HCT116 (cell line): ENCODE results near the gene EDEM1. TPM values are rescaled to one million over a fixed set of nuclear protein-coding genes. Genes with fewer than 3 reads are reported as not detected.

Experiments
- ATAC-seq: fragments of 200-7000 bp; cut with Tn5 transposase; 2 replicates; pipeline ENCODE4 v1.9.1; 2020; ENCODE audit warnings: mild to moderate bottlenecking, moderate library complexity
- BruUV-seq: library from RNA; stranded (reverse); fragments of 400-500 nt; replicated peaks from 2 replicates; lab custom pipeline; 2021; lab: Mats Ljungman, UMichigan
- CTCF ChIA-PET: fragments of 300-600 bp; sonication (Branson Sonifier 250); formaldehyde crosslinking; loops from one replicate; lab custom pipeline; 2021; ENCODE audit warnings: antibody characterized with exemption; lab: Charles Lee
- POLR2A ChIA-PET: fragments of 300-600, 350-600 bp; sonication (Branson Sonifier 250); formaldehyde crosslinking; loops from one replicate; lab custom pipeline; 2021; ENCODE audit warnings: antibody characterized with exemption; lab: Charles Lee
- RAD21 ChIA-PET, 2 experiments: fragments of 300-600 bp; sonication (Branson Sonifier 250); formaldehyde crosslinking; loops; one replicate each; lab custom pipeline; 2023; ENCODE audit warnings: low total read pairs in 2 of 2; ENCODE audit not compliant: uncharacterized antibody in 2 of 2, unreplicated experiment in 2 of 2, low non-redundant PET in 1 of 2; lab: Charles Lee
- DNase-seq: peaks from one replicate; pipeline ENCODE4 v3.0.0-alpha.2; 2010; ENCODE audit warnings: low read depth, low spot score
- H2AFZ ChIP-seq: fragments of 200-600 bp; shearing (Covaris generic), sonication (generic); 2 replicates; pipeline ENCODE4 v1.6.1; 2017; ENCODE audit warnings: low read depth, mixed run types, mixed read lengths, antibody characterized with exemption, low read length; ENCODE audit not compliant: poor library complexity, severe bottlenecking
- H3K27ac ChIP-seq: 2 replicates; pipeline ENCODE4 v1.5.1; 2012; ENCODE audit warnings: low read depth, low read length
- H3K27me3 ChIP-seq: fragments of 200-600 bp; sonication (generic); 2 replicates; pipeline ENCODE4 v1.6.1; 2016; ENCODE audit warnings: mixed run types, low read length, mixed read lengths; ENCODE audit not compliant: insufficient read depth
- H3K36me3 ChIP-seq, 2 experiments: fragments of 200-500 bp in 1 of 2; fragments of 200-600 bp in 1 of 2; sonication (Bioruptor generic) in 1 of 2; sonication (generic) in 1 of 2; 2 replicates each; pipeline versions ENCODE4 v1.5.1 to v1.6.1; 2014 to 2016; ENCODE audit warnings: low read length in 2 of 2, inconsistent platforms in 1 of 2, mixed read lengths in 1 of 2, mixed run types in 1 of 2; ENCODE audit not compliant: insufficient read depth in 2 of 2, control insufficient read depth in 1 of 2
- H3K4me1 ChIP-seq, 2 experiments: fragments of 200-600 bp in 1 of 2; sonication (generic) in 1 of 2; 2 replicates each; pipeline versions ENCODE4 v1.5.1 to v1.6.1; 2012 to 2017; ENCODE audit warnings: low read length in 2 of 2, inconsistent platforms in 1 of 2, mild to moderate bottlenecking in 1 of 2, mixed read lengths in 1 of 2, mixed run types in 1 of 2, moderate library complexity in 1 of 2; ENCODE audit not compliant: insufficient read depth in 2 of 2, control insufficient read depth in 1 of 2
- H3K4me2 ChIP-seq: fragments of 200-600 bp; sonication (generic); 2 replicates; pipeline ENCODE4 v1.6.1; 2017; ENCODE audit warnings: mixed run types, low read length, mixed read lengths
- H3K4me3 ChIP-seq, 2 experiments: fragments of 200-600 bp in 1 of 2; sonication (generic) in 1 of 2; replicated peaks in 1 of 2; 2 replicates each; pipeline ENCODE4 v1.5.1; 2011 to 2016; ENCODE audit warnings: low read length in 2 of 2, control low read depth in 1 of 2, low read depth in 1 of 2, mild to moderate bottlenecking in 1 of 2, mixed read lengths in 1 of 2, mixed run types in 1 of 2
- H3K79me2 ChIP-seq: fragments of 200-600 bp; sonication (generic); 2 replicates; pipeline ENCODE4 v1.6.1; 2017; ENCODE audit warnings: mild to moderate bottlenecking, mixed run types, low read length, moderate library complexity, mixed read lengths; ENCODE audit not compliant: insufficient read depth
- H3K9ac ChIP-seq: fragments of 200-600 bp; sonication (generic); 2 replicates; pipeline ENCODE4 v1.6.1; 2016; ENCODE audit warnings: low read length, mixed read lengths
- H3K9me2 ChIP-seq: fragments of 200-600 bp; sonication (generic), shearing (Covaris generic); 2 replicates; pipeline ENCODE4 v1.6.1; 2017; ENCODE audit warnings: mixed run types, mild to moderate bottlenecking, moderate library complexity; ENCODE audit not compliant: insufficient read depth
- H3K9me3 ChIP-seq, 2 experiments: fragments of 200-500 bp in 1 of 2; fragments of 200-600 bp in 1 of 2; sonication (Bioruptor generic) in 1 of 2; sonication (generic) in 1 of 2; 2 replicates each; pipeline ENCODE4 v1.6.1; 2014 to 2017; ENCODE audit warnings: low read length in 2 of 2, mixed read lengths in 2 of 2, inconsistent platforms in 1 of 2, low read depth in 1 of 2, mild to moderate bottlenecking in 1 of 2, mixed run types in 1 of 2, moderate library complexity in 1 of 2; ENCODE audit not compliant: control insufficient read depth in 1 of 2, insufficient read depth in 1 of 2
- H4K20me1 ChIP-seq: fragments of 200-600 bp; sonication (generic), shearing (Covaris generic); 2 replicates; pipeline ENCODE4 v1.6.1; 2017; ENCODE audit warnings: mixed run types, mild to moderate bottlenecking, moderate library complexity; ENCODE audit not compliant: insufficient read depth
- ATF3 ChIP-seq: IDR thresholded peaks from 2 replicates; pipeline ENCODE4 v1.6.1; 2012
- CBX3 ChIP-seq: IDR thresholded peaks from 2 replicates; pipeline ENCODE4 v1.6.1; 2012; ENCODE audit warnings: low read depth
- CEBPB ChIP-seq: IDR thresholded peaks from 2 replicates; pipeline ENCODE4 v1.6.1; 2012; ENCODE audit warnings: low read depth
- EGR1 ChIP-seq: IDR thresholded peaks from 2 replicates; pipeline ENCODE4 v1.6.1; 2012; ENCODE audit warnings: low read depth
- EZH2 ChIP-seq: fragments of 200-600 bp; sonication (generic); IDR thresholded peaks from 2 replicates; pipeline ENCODE4 v1.6.1; 2017; ENCODE audit warnings: antibody characterized with exemption, mixed run types
- MAX ChIP-seq: IDR thresholded peaks from 2 replicates; pipeline ENCODE4 v1.6.1; 2012
- POLR2A ChIP-seq: IDR thresholded peaks from 2 replicates; pipeline ENCODE4 v1.7.0; 2011; ENCODE audit warnings: borderline replicate concordance; ENCODE audit not compliant: insufficient read depth, insufficient read length; ENCODE audit errors: extremely low read depth
- RAD21 ChIP-seq: IDR thresholded peaks from 2 replicates; pipeline ENCODE4 v1.6.1; 2012; ENCODE audit warnings: low read depth, mild to moderate bottlenecking
- REST ChIP-seq: IDR thresholded peaks from 2 replicates; pipeline ENCODE4 v1.6.1; 2012; ENCODE audit warnings: low read depth
- SP1 ChIP-seq: IDR thresholded peaks from 2 replicates; pipeline ENCODE4 v1.6.1; 2012; ENCODE audit warnings: low read depth
- SRF ChIP-seq: IDR thresholded peaks from 2 replicates; pipeline ENCODE4 v1.6.1; 2012; ENCODE audit warnings: low read depth
- TCF7L2 ChIP-seq: IDR thresholded peaks from 2 replicates; pipeline ENCODE4 v1.7.0; 2011; ENCODE audit warnings: borderline replicate concordance, inconsistent platforms; ENCODE audit not compliant: insufficient read depth, insufficient read length; ENCODE audit errors: extremely low read depth
- YY1 ChIP-seq: IDR thresholded peaks from 2 replicates; pipeline ENCODE4 v1.6.1; 2011; ENCODE audit warnings: low read length, low read depth, moderate library complexity, mild to moderate bottlenecking; ENCODE audit not compliant: insufficient replicate concordance; ENCODE audit errors: extremely low read depth
- ZFX ChIP-seq: fragments of 450-650 bp; IDR thresholded peaks from 2 replicates; pipeline ENCODE4 v1.6.1; 2017
- ZNF274 ChIP-seq: fragments of 200-500 bp; sonication (Bioruptor generic); IDR thresholded peaks from 2 replicates; pipeline ENCODE4 v1.6.1; 2014; ENCODE audit warnings: mild to moderate bottlenecking, low read depth, low read length, inconsistent platforms
- intact Hi-C: fragments of 100-400 bp; cut with micrococcal nuclease; formaldehyde crosslinking; loops from 2 replicates; pipeline ENCODE4 v1.10.0; 2022
- total RNA-seq: library from RNA; stranded (reverse); gene quantifications from one replicate; pipeline ENCODE4 v1.2.1, GENCODE V29; 2021; ENCODE audit not compliant: unreplicated experiment

The EDEM1 gene
- total RNA-seq, 1 experiment from 2014 or later: 23.7 TPM

- H2AFZ ChIP-seq: no peak overlapping the region
- intact Hi-C loops: no loop called here
- H3K27me3 ChIP-seq: no peaks in the 10 kb centered on the region
- TF ChIP-seq CEBPB: no peak
- no peak for TF ChIP-seq SP1
- no peak for TF ChIP-seq ATF3
- no peak for TF ChIP-seq SRF
- TF ChIP-seq POLR2A: no peak
- no peak for TF ChIP-seq MAX
- no peak for TF ChIP-seq TCF7L2
- TF ChIP-seq EGR1: no peak
- no peak for TF ChIP-seq CBX3
- TF ChIP-seq RAD21: no peak
- TF ChIP-seq ZNF274: no peak
- no peak for TF ChIP-seq YY1
- no peak for TF ChIP-seq EZH2
- TF ChIP-seq REST: no peak
- no peak for TF ChIP-seq ZFX
- no peak overlapping the region for H3K4me3 ChIP-seq
- no peak overlapping the region for H3K27ac ChIP-seq
- no peaks in the 10 kb centered on the region for H3K9me3 ChIP-seq
- H3K9me2 ChIP-seq: no peaks in the 10 kb centered on the region
- no peaks in the 10 kb centered on the region for H3K36me3 ChIP-seq
- DNase-seq: no peak
- RAD21 ChIA-PET: no interaction called here
- H3K79me2 ChIP-seq: no peaks in the 10 kb centered on the region
- POLR2A ChIA-PET: no interaction called here
- no peak for ATAC-seq
- no peaks in the 10 kb centered on the region for H4K20me1 ChIP-seq
- CTCF ChIA-PET: no interaction called here
- H3K4me2 ChIP-seq: no peak overlapping the region
- no peak overlapping the region for H3K9ac ChIP-seq
- BruUV-seq: no TSS peak
- H3K4me1 ChIP-seq: no peaks in the 10 kb centered on the region
Measured at GRCh38 chr3:5248822-5249221, 61.3 kb downstream of the EDEM1 start.
